Mesothelial cell of epicardium (in vitro differentiated cells): ENCODE data around the gene CDC25A. TPM values are rescaled to one million over a fixed set of nuclear protein-coding genes. Genes with fewer than 3 reads are reported as not detected.

Experiments used
- DNase-seq, 2 experiments: peaks; one replicate each; pipeline ENCODE4 v3.0.0; 2021; ENCODE audit warnings: low spot score in 2 of 2; ENCODE audit not compliant: unreplicated experiment in 2 of 2
- H3K27ac Mint-ChIP-seq: 2 replicates; pipeline ENCODE4 v1.8.0; 2021; ENCODE audit warnings: mixed read lengths
- H3K27me3 Mint-ChIP-seq: 2 replicates; pipeline ENCODE4 v1.8.0; 2021; ENCODE audit warnings: low read depth, mixed read lengths
- H3K36me3 Mint-ChIP-seq: 2 replicates; pipeline ENCODE4 v1.8.0; 2021; ENCODE audit warnings: mixed read lengths
- H3K4me1 Mint-ChIP-seq: 2 replicates; pipeline ENCODE4 v1.8.0; 2021; ENCODE audit warnings: mixed read lengths
- H3K4me3 Mint-ChIP-seq: 2 replicates; pipeline ENCODE4 v1.8.0; 2021; ENCODE audit warnings: mild to moderate bottlenecking, moderate library complexity, mixed read lengths
- H3K9me3 Mint-ChIP-seq: 2 replicates; pipeline ENCODE4 v1.8.0; 2021; ENCODE audit warnings: mixed read lengths
- total RNA-seq: library from RNA; stranded (reverse); gene quantifications from 3 replicates; pipeline ENCODE4 v1.2.1, GENCODE V29; 2021
- TF ChIP-seq, protein P1 (sequence below): fragments of 200-600 bp; sonication (generic); IDR thresholded peaks from one replicate; pipeline ENCODE4 v1.5.0; 2021; ENCODE audit warnings: antibody characterized with exemption; ENCODE audit not compliant: unreplicated experiment

CDC25A gene
- total RNA-seq, 1 donor from 2014 or later = 12.1 TPM

DNA sequence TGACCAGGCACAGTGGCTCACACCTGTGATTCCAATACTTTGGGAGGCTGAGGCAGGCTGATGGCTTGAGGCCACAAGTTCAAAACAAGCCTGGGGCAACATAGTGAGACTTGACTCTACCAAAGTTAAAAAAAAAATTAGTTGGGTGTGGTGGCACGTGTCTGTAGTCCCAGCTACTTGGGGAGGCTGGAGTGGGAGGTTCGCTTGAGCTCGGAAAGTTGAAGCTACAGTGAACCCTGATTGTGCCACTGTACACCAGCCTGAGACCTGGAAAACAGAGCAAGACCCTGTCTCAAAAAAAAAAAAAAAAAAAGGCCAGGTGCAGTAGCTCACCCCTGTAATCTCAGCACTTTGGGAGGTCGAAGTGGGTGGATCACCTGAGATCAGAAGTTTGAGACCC is 3.1 kb downstream of the CDC25A start:
- Mint-ChIP-seq H3K36me3 (peaks cover 15% of the 10 kb centered on the region), H3K27ac (no peak overlapping the region), H3K27me3 (no peaks in the 10 kb centered on the region), H3K9me3 (no peaks in the 10 kb centered on the region), H3K4me1 (peaks cover 13% of the 10 kb centered on the region), H3K4me3 (no peak overlapping the region)
- no peak for DNase-seq
- TF ChIP-seq, protein P1, sequence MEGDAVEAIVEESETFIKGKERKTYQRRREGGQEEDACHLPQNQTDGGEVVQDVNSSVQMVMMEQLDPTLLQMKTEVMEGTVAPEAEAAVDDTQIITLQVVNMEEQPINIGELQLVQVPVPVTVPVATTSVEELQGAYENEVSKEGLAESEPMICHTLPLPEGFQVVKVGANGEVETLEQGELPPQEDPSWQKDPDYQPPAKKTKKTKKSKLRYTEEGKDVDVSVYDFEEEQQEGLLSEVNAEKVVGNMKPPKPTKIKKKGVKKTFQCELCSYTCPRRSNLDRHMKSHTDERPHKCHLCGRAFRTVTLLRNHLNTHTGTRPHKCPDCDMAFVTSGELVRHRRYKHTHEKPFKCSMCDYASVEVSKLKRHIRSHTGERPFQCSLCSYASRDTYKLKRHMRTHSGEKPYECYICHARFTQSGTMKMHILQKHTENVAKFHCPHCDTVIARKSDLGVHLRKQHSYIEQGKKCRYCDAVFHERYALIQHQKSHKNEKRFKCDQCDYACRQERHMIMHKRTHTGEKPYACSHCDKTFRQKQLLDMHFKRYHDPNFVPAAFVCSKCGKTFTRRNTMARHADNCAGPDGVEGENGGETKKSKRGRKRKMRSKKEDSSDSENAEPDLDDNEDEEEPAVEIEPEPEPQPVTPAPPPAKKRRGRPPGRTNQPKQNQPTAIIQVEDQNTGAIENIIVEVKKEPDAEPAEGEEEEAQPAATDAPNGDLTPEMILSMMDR = no peak

DNA sequence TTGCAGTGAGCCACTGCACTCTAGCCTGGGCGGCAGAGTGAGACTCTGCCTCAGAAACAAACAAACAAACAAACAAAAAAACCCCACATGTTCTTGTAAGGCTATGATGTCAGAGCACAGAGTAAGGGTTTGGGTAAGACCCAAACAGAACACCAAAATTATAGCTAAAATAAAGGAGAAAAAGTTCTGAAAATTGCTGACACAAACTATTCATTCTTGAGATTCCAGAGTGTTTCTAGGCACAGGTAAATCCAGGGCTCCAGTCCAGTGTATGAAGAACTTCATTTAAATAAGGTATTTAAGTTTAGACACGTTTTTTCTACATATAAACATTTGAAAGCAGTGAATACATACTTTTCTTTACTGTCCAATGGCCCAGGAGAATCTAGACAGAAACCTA is 3.9 kb downstream of the CDC25A start:
- Mint-ChIP-seq H3K27me3 (no peaks in the 10 kb centered on the region), H3K27ac (no peak overlapping the region), H3K4me1 (peaks cover 13% of the 10 kb centered on the region), H3K9me3 (no peaks in the 10 kb centered on the region), H3K36me3 (peaks cover 15% of the 10 kb centered on the region), H3K4me3 (no peak overlapping the region)
- DNase-seq = no peak
- TF ChIP-seq, protein P1 = no peak

DNA sequence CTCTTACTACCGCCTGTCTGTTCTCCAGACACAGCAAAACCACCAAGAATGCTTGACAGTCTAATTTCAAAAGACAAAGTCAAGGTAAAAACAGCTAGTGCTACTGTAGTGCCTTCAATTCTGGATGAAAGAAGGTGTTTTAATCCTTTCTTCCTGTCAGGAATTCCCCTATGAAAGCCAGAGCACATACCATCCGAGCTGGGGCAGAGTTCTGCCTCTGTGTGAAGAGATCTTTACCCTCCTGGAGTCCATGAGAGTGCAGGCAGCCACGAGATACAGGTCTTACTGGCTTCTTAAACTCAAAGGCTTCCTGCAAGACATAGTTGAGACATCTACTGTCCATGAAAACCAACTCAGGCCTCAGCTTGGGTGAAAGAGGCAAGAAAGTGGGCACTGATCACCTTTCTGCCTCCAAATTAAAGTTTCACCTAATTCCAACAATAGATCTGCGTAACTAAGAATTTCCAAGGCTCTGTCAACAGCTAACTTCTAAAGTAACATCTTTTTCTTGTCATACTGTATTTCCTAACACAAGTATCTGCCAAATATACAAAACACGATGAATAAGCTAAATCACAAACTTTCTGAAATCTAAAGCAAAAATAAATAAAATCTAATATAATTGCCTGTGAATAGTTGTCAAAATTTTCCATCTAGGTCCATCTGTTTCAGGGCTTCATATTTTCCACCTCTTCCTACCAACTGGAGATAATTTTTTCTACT is 7.5 kb downstream of the CDC25A start:
- H3K4me3 Mint-ChIP-seq = no peak overlapping the region
- no peaks in the 10 kb centered on the region for H3K4me1 Mint-ChIP-seq
- H3K27ac Mint-ChIP-seq = peak overlapping the region; percentile 15
- DNase-seq = no peak
- TF ChIP-seq, protein P1 = no peak
- no peaks in the 10 kb centered on the region for H3K27me3 Mint-ChIP-seq
- H3K36me3 Mint-ChIP-seq = peaks cover 15% of the 10 kb centered on the region
- H3K9me3 Mint-ChIP-seq = no peaks in the 10 kb centered on the region

DNA sequence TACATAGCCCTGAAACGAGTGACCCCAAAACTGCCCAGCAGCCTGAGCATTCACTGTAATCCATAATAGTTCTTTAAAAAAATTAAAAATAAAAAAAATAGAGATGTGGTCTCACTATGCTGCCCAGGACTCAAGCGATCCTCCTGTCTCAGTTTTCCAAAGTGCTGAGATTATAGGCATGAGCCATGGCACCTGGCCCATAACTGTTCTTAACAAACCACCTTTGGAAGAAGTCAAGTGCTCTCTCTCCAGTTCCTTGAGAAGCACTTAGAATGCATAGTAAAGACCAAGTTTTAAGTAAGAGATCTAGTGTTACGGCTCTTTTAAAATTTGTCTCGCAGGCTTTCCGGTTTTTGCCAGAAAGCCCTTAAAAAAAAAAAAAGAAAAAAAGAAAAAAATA is 8.2 kb downstream of the CDC25A start:
- no peak overlapping the region for H3K4me3 Mint-ChIP-seq
- H3K9me3 Mint-ChIP-seq = no peaks in the 10 kb centered on the region
- H3K36me3 Mint-ChIP-seq = peaks cover 15% of the 10 kb centered on the region
- H3K27ac Mint-ChIP-seq = no peak overlapping the region
- TF ChIP-seq, protein P1 = no peak
- no peak for DNase-seq
- H3K4me1 Mint-ChIP-seq = no peaks in the 10 kb centered on the region
- no peaks in the 10 kb centered on the region for H3K27me3 Mint-ChIP-seq

DNA sequence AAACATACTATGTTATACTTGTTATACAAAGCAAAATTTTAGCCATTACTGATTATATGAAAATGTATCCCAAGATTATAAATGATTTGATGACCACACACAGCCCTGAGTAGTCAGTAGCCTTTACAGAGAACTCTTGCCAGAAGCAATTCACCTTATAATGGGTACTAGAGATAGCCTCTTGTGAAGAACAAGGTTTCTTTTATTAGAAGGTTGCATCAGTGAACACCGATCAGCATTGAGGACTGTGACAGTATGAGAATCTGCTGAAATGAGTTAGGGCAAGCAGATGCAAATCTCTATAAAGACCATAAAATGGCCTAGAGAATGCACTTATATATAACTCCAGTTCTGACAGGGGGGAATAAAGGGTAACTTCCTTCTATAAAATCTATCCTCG is 10.1 kb downstream of the CDC25A start:
- Mint-ChIP-seq H3K9me3 (no peaks in the 10 kb centered on the region), H3K27me3 (no peaks in the 10 kb centered on the region), H3K36me3 (peaks cover 26% of the 10 kb centered on the region), H3K4me1 (no peaks in the 10 kb centered on the region), H3K4me3 (no peak overlapping the region), H3K27ac (no peak overlapping the region)
- DNase-seq = no peak
- TF ChIP-seq, protein P1 = no peak
